HepG2 (cell line): Measurements from ENCODE around the gene LYRM4. TPM values are rescaled to one million over a fixed set of nuclear protein-coding genes. Genes with fewer than 3 reads are reported as not detected.

Experiments
- ATAC-seq: fragments of 200-7000 bp; cut with Tn5 transposase; 3 replicates; pipeline ENCODE4 v1.9.1; 2020; ENCODE audit warnings: mild to moderate bottlenecking, moderate library complexity
- BruUV-seq: library from RNA; stranded (reverse); fragments of 400-500 nt; replicated peaks from 2 replicates; lab custom pipeline; 2021; lab: Mats Ljungman, UMichigan
- CTCF ChIA-PET: fragments of 300-600 bp; formaldehyde crosslinking; extraction: SDS; loops from one replicate; lab custom pipeline; 2021; ENCODE audit warnings: low total read pairs, inconsistent platforms, low intra/inter-chr PET ratio; lab: Yijun Ruan, JAX
- POLR2A ChIA-PET: fragments of 350-600 bp; sonication (Branson Sonifier 250); formaldehyde crosslinking; loops from one replicate; lab custom pipeline; 2020; ENCODE audit warnings: antibody characterized with exemption, inconsistent platforms; lab: Yijun Ruan, JAX
- DNase-seq: peaks from one replicate; pipeline ENCODE4 v3.0.0-alpha.2; 2015; ENCODE audit warnings: low spot score
- FAIRE-seq: peaks from 3 replicates; lab custom pipeline; 2011; peaks lifted over from hg19 to GRCh38; lab: Jason Lieb, UNC
- H2AFZ ChIP-seq: one replicate; pipeline ENCODE4 v1.6.1; 2011; ENCODE audit warnings: low read length, inconsistent platforms
- H3K27ac ChIP-seq: fragments of 300-600 bp; 3 replicates; pipeline ENCODE4 v1.8.0; 2011; ENCODE audit warnings: mixed run types, mild to moderate bottlenecking, mixed read lengths, low read length, inconsistent platforms; ENCODE audit not compliant: insufficient read depth; ENCODE audit errors: extremely low read length
- H3K27me3 ChIP-seq, 2 experiments: fragments of 200-600 bp in 1 of 2; 2 replicates in 1 of 2; 3 replicates in 1 of 2; pipeline versions ENCODE4 v1.6.0 to v1.8.0; 2011; ENCODE audit warnings: low read length in 2 of 2, mild to moderate bottlenecking in 2 of 2, moderate library complexity in 2 of 2, inconsistent platforms in 1 of 2; ENCODE audit not compliant: insufficient read depth in 2 of 2, control insufficient read depth in 1 of 2
- H3K36me3 ChIP-seq, 2 experiments: fragments of 200-600 bp in 1 of 2; replicated peaks in 1 of 2; 2 replicates in 1 of 2; 3 replicates in 1 of 2; pipeline versions ENCODE4 v1.5.1 to v1.8.0; 2011; ENCODE audit warnings: low read length in 2 of 2, inconsistent platforms in 1 of 2; ENCODE audit not compliant: insufficient read depth in 2 of 2, control insufficient read depth in 1 of 2
- H3K4me1 ChIP-seq: 2 replicates; pipeline ENCODE4 v1.5.1; 2012; ENCODE audit warnings: low read length, inconsistent platforms; ENCODE audit not compliant: insufficient read depth
- H3K4me2 ChIP-seq: 2 replicates; pipeline ENCODE4 v1.6.0; 2011; ENCODE audit warnings: low read depth, low read length, inconsistent platforms
- H3K4me3 ChIP-seq, 3 experiments: fragments of 200-600 bp in 1 of 3; sonication (generic), shearing (Covaris generic) in 1 of 3; replicated peaks in 1 of 3; 2 replicates each; pipeline ENCODE4 v1.5.1; 2011 to 2016; ENCODE audit warnings: low read length in 3 of 3, inconsistent platforms in 2 of 3, low read depth in 2 of 3, mild to moderate bottlenecking in 2 of 3, control low read depth in 1 of 3, mixed read lengths in 1 of 3; ENCODE audit not compliant: insufficient read depth in 1 of 3
- H3K79me2 ChIP-seq: one replicate; pipeline ENCODE4 v1.6.1; 2011; ENCODE audit warnings: low read length, inconsistent platforms; ENCODE audit not compliant: insufficient read depth
- H3K9ac ChIP-seq: 2 replicates; pipeline ENCODE4 v1.6.0; 2011; ENCODE audit warnings: mild to moderate bottlenecking, low read depth, low read length, inconsistent platforms; ENCODE audit not compliant: insufficient read depth
- H3K9me3 ChIP-seq: 2 replicates; pipeline ENCODE4 v1.5.1; 2012; ENCODE audit warnings: mild to moderate bottlenecking, low read length
- H4K20me1 ChIP-seq: 2 replicates; pipeline ENCODE4 v1.6.0; 2011; ENCODE audit warnings: inconsistent platforms, mild to moderate bottlenecking, low read length, moderate library complexity; ENCODE audit not compliant: insufficient read depth
- ARHGAP35 ChIP-seq: sonication (generic); formaldehyde crosslinking; IDR thresholded peaks from 2 replicates; pipeline ENCODE4 v1.9.0; 2022; ENCODE audit warnings: mild to moderate bottlenecking, inconsistent platforms, moderate library complexity, missing genetic modification reagents, borderline replicate concordance
- BORCS8-MEF2B ChIP-seq: sonication (generic); formaldehyde crosslinking; IDR thresholded peaks from 2 replicates; pipeline ENCODE4 v1.8.0; 2022; ENCODE audit warnings: mild to moderate bottlenecking, missing genetic modification reagents
- FOSL1 ChIP-seq: sonication (generic); formaldehyde crosslinking; IDR thresholded peaks from 2 replicates; pipeline ENCODE4 v1.9.0; 2021; ENCODE audit warnings: missing genetic modification reagents, borderline replicate concordance
- FOXP4 ChIP-seq: sonication (generic); formaldehyde crosslinking; IDR thresholded peaks from 2 replicates; pipeline ENCODE4 v1.4.0; 2020; ENCODE audit warnings: missing genetic modification reagents
- IKZF5 ChIP-seq: IDR thresholded peaks from 2 replicates; pipeline ENCODE4 v1.6.1; 2018; ENCODE audit warnings: missing genetic modification reagents, mild to moderate bottlenecking, missing compliant biosample characterization
- MBNL3 ChIP-seq: fragments of 250-450 bp; sonication (Bioruptor Pico); conservative IDR thresholded peaks from 2 replicates; pipeline ENCODE4 v1.8.0; 2022; ENCODE audit warnings: mild to moderate bottlenecking, inconsistent platforms
- NR0B2 ChIP-seq: sonication (generic); formaldehyde crosslinking; IDR thresholded peaks from 2 replicates; pipeline ENCODE4 v1.4.0; 2020; ENCODE audit warnings: mild to moderate bottlenecking, missing genetic modification reagents
- PBX3 ChIP-seq: sonication (generic); formaldehyde crosslinking; IDR thresholded peaks from 2 replicates; pipeline ENCODE4 v1.8.1; 2023; ENCODE audit warnings: missing genetic modification reagents, inconsistent platforms, borderline replicate concordance
- RORA ChIP-seq: sonication (generic); formaldehyde crosslinking; IDR thresholded peaks from 2 replicates; pipeline ENCODE4 v1.5.0; 2020; ENCODE audit warnings: mild to moderate bottlenecking, missing genetic modification reagents, moderate library complexity
- SIX4 ChIP-seq: sonication (generic); formaldehyde crosslinking; IDR thresholded peaks from 2 replicates; pipeline ENCODE4 v1.4.0; 2020; ENCODE audit warnings: missing genetic modification reagents
- SOX13 ChIP-seq, 3 experiments: fragments of 450-650 bp in 1 of 3; sonication (generic) in 1 of 3; formaldehyde crosslinking in 1 of 3; IDR thresholded peaks in 2 of 3; conservative IDR thresholded peaks in 1 of 3; 2 replicates each; pipeline versions ENCODE4 v1.5.0 to v1.6.1; 2016 to 2020; ENCODE audit warnings: antibody characterized with exemption in 1 of 3, mild to moderate bottlenecking in 1 of 3, missing compliant biosample characterization in 1 of 3, missing genetic modification reagents in 1 of 3, moderate library complexity in 1 of 3
- SRY ChIP-seq: sonication (generic); formaldehyde crosslinking; IDR thresholded peaks from 2 replicates; pipeline ENCODE4 v1.8.0; 2022; ENCODE audit warnings: mild to moderate bottlenecking, missing genetic modification reagents
- SSRP1 ChIP-seq: IDR thresholded peaks from 2 replicates; pipeline ENCODE4 v1.6.1; 2016; ENCODE audit warnings: control low read depth
- USF2 ChIP-seq, 2 experiments: sonication (generic) in 1 of 2; formaldehyde crosslinking in 1 of 2; IDR thresholded peaks; 2 replicates each; pipeline versions ENCODE4 v1.5.1 to v1.6.1; 2011 to 2020; ENCODE audit warnings: borderline replicate concordance in 1 of 2, low read depth in 1 of 2, low read length in 1 of 2, mild to moderate bottlenecking in 1 of 2, missing genetic modification reagents in 1 of 2, moderate library complexity in 1 of 2
- ZNF251 ChIP-seq: sonication (generic); formaldehyde crosslinking; IDR thresholded peaks from 2 replicates; pipeline ENCODE4 v1.9.0; 2021; ENCODE audit warnings: mild to moderate bottlenecking, missing genetic modification reagents
- ZNF256 ChIP-seq: sonication (generic); formaldehyde crosslinking; conservative IDR thresholded peaks from 2 replicates; pipeline ENCODE4 v1.4.0; 2020; ENCODE audit warnings: missing genetic modification reagents
- ZNF772 ChIP-seq: sonication (generic); formaldehyde crosslinking; IDR thresholded peaks from 2 replicates; pipeline ENCODE4 v1.5.0; 2020; ENCODE audit warnings: mild to moderate bottlenecking, missing genetic modification reagents
- ZNF816 ChIP-seq: sonication (generic); formaldehyde crosslinking; IDR thresholded peaks from 2 replicates; pipeline ENCODE4 v1.8.0; 2022; ENCODE audit warnings: missing genetic modification reagents, mild to moderate bottlenecking, borderline replicate concordance
- WGBS: methylation state at CpG from one replicate; pipeline ENCODE4 v1.1.6; 2017; ENCODE audit warnings: low lambda C conversion rate; 5-methylcytosine and 5-hydroxymethylcytosine counted together
- in situ Hi-C: cut with HindIII; loops from 2 replicates; pipeline ENCODE4 v1.10.0; 2017; ENCODE audit warnings: low pct_unique_long_range_greater_than_20kb; ENCODE audit not compliant: extremely low pct_ligation_motif_present
- intact Hi-C: fragments of 100-400 bp; cut with micrococcal nuclease; formaldehyde crosslinking; loops from one replicate; pipeline ENCODE4 v1.10.0; 2022; ENCODE audit not compliant: unreplicated experiment
- polyA plus RNA-seq, 8 experiments: library from polyadenylated mRNA; depleted of rRNA in 3 of 8; stranded (reverse) in 7 of 8; unstranded in 1 of 8; fragments of >200 nt; fragmentation: Illumina TruSeq in 4 of 8; extraction: Trizol in 4 of 8; gene quantifications; 2 replicates each; pipeline versions ENCODE4 v1.2.1 to v1.2.3, GENCODE V29; 2011 to 2016; ENCODE audit warnings: low read depth in 4 of 8, missing spikeins in 1 of 8, mixed read lengths in 1 of 8; ENCODE audit not compliant: insufficient read depth in 1 of 8
- total RNA-seq, 5 experiments: library from RNA; depleted of rRNA; stranded (reverse); fragments of >200 nt; fragmentation: Illumina TruSeq; extraction: Trizol; gene quantifications; 2 replicates each; pipeline ENCODE4 v1.2.3, GENCODE V29; 2016; ENCODE audit warnings: low read depth in 1 of 5

The LYRM4 gene
- total and polyA plus RNA-seq, 2 of the 13 experiments (the other 11 are each of a cell fraction or from before 2014, with no cell fraction given), result 64.6 to 67.5 TPM

GRCh38 chr6:5128351-5128750 is 132.4 kb downstream of the LYRM4 start:
- Histone ChIP-seq H4K20me1 (no peaks in the 10 kb centered on the region), H3K4me3 (no peak overlapping the region), H3K4me1 (peaks cover 24% of the 10 kb centered on the region), H3K27ac (no peak overlapping the region), H3K27me3 (no peaks in the 10 kb centered on the region), H3K36me3 (no peaks in the 10 kb centered on the region; a peak in 3 of 5 replicates), H3K9ac (no peak overlapping the region), H2AFZ (no peak overlapping the region), H3K4me2 (no peak overlapping the region), H3K9me3 (no peaks in the 10 kb centered on the region), H3K79me2 (no peaks in the 10 kb centered on the region)
- in situ Hi-C loops, result no loop called here
- POLR2A ChIA-PET, result no interaction called here
- CTCF ChIA-PET, result interaction anchor here (1.2 kb wide), 1 partner anchor 16 kb away, joined by 3 read pairs; no protein-coding TSS in a partner anchor
- 94% methylated on average over 4 of the region's 4 CpGs for WGBS
- intact Hi-C loops, result no loop called here
- ATAC-seq (no peak), DNase-seq (no peak), FAIRE-seq (no peak)
- no TSS peak for BruUV-seq
- TF ChIP-seq ARHGAP35 (CRISPR knock-in tag), result no peak
- TF ChIP-seq ZNF256 (CRISPR knock-in tag), result no peak
- TF ChIP-seq PBX3 (CRISPR knock-in tag), result no peak
- no peak for TF ChIP-seq NR0B2
- no peak for TF ChIP-seq ZNF772 (CRISPR knock-in tag)
- TF ChIP-seq SSRP1 (CRISPR knock-in tag), result no peak
- no peak for TF ChIP-seq MBNL3 (CRISPR knock-in tag)
- no peak for TF ChIP-seq USF2 (IDR thresholded peaks at IDR 0.05; ENCODE audit: low read depth, low read length)
- no peak for TF ChIP-seq USF2 (CRISPR knock-in tag; IDR thresholded peaks at IDR 0.05; ENCODE audit: borderline replicate concordance)
- no peak for TF ChIP-seq FOSL1
- TF ChIP-seq ZNF816 (CRISPR knock-in tag), result no peak
- no peak for TF ChIP-seq SOX13 (IDR thresholded peaks at IDR 0.05)
- no peak for TF ChIP-seq SOX13 (CRISPR knock-in tag; conservative IDR thresholded peaks at IDR 0.05 in 1 of 2, IDR thresholded peaks at IDR 0.05 in 1 of 2)
- no peak for TF ChIP-seq SIX4
- TF ChIP-seq BORCS8-MEF2B (CRISPR knock-in tag), result no peak
- TF ChIP-seq RORA (CRISPR knock-in tag), result no peak
- no peak for TF ChIP-seq IKZF5 (CRISPR knock-in tag)
- no peak for TF ChIP-seq FOXP4 (CRISPR knock-in tag)
- TF ChIP-seq ZNF251, result no peak
- TF ChIP-seq SRY, result no peak
